GM12872 (cell line): ENCODE data around the gene FBXO17.

Source experiments
- CTCF ChIP-seq: IDR thresholded peaks from 3 replicates; pipeline ENCODE4 v1.5.1; 2011; ENCODE audit warnings: low read depth, mild to moderate bottlenecking, low read length, moderate library complexity; ENCODE audit not compliant: insufficient read depth

Gene FBXO17

GRCh38 chr19:38915329-38916321, 59.9 kb downstream of the FBXO17 start:
- no peak for TF ChIP-seq CTCF

- TF ChIP-seq CTCF = no peak
Observed at GRCh38 chr19:38913958-38914357, 61.6 kb downstream of the FBXO17 start.

- no peak for TF ChIP-seq CTCF
Observed at GRCh38 chr19:38912600-38913514, 62.7 kb downstream of the FBXO17 start.

- no peak for TF ChIP-seq CTCF
Observed at GRCh38 chr19:38911388-38912001, 64.0 kb downstream of the FBXO17 start.

GRCh38 chr19:38910488-38910887, 65.1 kb downstream of the FBXO17 start:
- no peak for TF ChIP-seq CTCF

GRCh38 chr19:38908911-38909310, 66.6 kb downstream of the FBXO17 start:
- TF ChIP-seq CTCF = no peak

GRCh38 chr19:38907670-38908069, 67.9 kb downstream of the FBXO17 start:
- TF ChIP-seq CTCF = no peak
